GM18868 (cell line): Measurements from ENCODE around the gene RASAL2.

Experiments used
- ATAC-seq: cut with Tn5 transposase; IDR thresholded peaks from one replicate; pipeline ENCODE4 v1.9.1; 2021; ENCODE audit warnings: mild to moderate bottlenecking, moderate library complexity; ENCODE audit not compliant: unreplicated experiment

Gene RASAL2

DNA sequence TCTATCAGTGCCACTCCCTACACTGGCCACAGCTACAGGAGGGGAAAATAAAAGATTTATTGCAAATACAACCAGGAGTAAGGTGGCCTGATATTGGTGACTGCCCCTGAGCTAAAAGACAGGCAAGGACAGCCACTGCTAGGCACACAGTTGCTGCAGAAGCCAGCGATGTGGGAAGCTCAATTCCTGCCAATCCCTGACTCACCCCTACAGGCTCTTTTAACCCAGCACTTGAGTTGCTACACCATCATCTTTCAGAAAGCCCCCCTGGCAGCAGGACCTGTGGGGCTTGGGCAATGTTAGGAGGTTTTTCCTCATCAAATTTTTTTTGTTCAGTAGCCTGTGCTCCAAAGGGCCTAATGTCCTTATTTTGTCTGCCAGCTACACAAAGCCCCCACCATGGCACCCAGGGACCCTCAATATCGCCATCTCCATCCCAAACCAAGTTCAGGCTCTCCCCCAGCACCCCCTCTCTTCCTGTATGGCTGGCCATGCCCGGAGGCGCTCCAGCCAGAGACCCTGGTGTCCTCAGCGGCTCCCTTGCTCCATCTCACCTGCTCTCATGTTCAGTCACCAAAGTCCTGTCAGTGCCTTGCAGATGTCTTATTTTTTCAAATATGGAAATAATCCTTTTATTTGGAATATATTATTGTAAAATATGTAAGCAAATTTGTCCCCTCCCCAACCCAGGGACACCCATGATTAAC lies 389.5 kb downstream of the RASAL2 start:
- no peak for ATAC-seq

DNA sequence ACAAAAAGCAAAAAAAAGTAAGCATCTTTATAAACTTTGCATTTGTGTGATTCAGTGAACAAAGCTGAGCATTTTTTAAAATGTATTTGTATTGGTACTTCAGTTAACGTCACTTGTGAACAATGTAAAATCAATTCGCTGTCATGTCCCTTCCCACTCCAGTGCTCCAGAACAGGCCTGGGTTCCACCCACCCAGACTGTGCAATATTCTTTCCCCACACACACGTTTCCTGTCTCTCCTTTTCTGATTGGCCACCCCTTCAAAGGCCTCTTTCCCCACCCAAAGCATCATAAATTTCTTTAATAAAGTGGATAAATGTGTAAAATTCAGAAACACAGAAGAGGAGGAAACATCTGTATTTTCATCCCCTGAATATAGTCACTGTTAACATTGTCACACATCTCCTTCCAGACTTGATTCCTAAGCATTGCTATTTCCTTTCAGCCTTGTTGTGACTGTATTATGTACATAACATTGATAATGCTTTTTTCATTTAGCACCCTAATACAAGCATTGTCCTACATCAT lies 390.9 kb downstream of the RASAL2 start:
- ATAC-seq: no peak

DNA sequence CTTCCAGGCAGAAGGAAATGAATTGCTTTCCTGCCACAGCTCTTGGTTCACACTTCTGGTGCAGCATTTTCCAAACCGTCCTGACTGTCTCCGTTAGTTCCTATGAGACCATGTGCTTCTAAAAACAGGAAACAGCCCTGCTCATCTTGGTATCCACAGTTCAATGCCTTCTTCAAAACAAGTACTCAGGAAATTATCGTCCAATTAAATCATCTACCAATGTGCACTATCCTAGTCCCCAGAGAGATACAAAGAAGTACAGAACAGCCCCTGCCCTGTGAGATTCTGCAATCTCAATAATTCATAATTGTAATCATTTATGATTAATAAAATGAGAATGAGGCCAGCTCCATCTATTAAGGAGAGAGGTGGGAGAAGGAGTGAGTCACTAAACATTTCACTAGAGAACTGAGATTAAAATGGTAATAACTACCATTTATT lies 391.7 kb downstream of the RASAL2 start:
- ATAC-seq: no peak

DNA sequence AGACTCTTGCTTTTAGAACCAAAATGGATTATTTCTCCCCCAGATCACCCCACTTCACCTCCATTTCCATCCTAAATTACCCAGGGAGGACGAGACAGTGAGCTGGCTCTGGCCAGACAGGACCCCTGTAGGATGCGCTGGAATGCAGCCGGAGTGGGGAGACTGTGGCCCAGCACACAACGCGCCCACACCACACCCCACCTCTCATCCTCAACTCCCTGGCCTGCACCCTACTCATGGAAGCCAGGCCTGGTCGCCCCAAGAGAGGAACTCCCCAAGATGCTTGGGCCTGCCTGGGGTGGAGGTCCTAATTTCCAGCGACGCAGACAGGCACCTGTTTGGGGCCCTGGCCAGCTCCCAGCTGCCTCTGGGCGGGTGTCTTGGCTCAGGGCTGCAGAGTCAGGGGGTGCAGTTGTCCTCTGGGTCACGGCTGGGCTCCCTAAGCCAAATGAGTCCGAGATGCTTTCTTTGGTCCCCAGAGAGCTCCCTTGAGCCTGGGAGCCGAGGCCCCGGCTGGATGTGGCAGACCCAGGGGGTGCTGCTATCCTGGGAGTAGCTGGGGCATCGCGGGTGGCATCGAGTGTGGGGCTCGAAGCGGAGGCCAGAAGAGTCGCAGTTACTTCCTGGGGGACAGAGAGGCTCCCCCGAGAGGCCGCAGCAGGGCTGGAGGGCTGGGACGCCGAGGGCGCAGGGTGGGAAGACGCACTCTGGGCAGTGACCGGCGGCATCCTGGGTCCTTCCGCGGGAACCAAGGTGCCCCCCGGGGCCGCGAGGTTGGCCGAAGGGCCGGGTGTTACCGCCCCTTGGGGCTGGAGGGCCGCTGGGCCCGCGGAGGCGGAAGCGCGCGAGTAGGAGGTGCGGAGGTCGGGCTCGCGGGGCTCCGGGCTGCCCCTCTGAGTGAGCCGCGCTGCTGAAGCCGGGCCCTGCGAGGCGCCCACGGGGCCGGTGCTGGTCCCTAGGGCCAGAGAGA lies 392.5 kb downstream of the RASAL2 start:
- no peak for ATAC-seq

DNA sequence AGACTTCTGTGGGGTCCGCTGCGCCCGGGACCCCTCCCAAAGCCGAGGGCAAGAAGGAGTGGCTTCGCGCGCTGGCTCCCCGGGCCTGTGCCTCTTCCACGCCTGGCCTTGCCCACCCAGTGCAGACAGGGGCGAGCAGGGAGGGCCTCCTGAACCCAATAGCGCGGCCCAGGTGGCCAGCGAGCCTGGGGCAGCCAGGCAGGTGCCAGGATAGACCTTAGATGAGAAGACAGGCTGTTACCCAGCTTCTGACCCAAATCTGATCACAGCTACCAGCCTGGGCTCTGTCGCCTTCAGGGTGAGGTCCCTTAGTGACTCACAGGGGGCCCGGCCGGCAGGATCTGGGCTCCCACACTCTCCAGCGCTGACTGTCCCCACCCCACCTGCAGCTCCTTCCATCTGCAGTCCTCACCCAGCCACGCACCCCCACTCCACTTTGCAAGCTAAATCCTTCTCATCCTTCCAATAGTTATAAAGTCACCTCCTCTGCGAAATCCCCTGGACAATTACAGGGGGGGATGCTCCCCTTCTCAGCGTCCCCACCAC lies 393.2 kb downstream of the RASAL2 start:
- ATAC-seq: no peak

- ATAC-seq: no peak
Measured at GRCh38 chr1:178488393-178488792, 394.5 kb downstream of the RASAL2 start.

GRCh38 chr1:178489399-178489798 lies 395.5 kb downstream of the RASAL2 start:
- ATAC-seq: no peak

GRCh38 chr1:178490136-178490535 lies 396.2 kb downstream of the RASAL2 start:
- no peak for ATAC-seq

- no peak for ATAC-seq
Measured at GRCh38 chr1:178490967-178491366, 397.1 kb downstream of the RASAL2 start.

- ATAC-seq: no peak
Measured at GRCh38 chr1:178491721-178492120, 397.8 kb downstream of the RASAL2 start.

DNA sequence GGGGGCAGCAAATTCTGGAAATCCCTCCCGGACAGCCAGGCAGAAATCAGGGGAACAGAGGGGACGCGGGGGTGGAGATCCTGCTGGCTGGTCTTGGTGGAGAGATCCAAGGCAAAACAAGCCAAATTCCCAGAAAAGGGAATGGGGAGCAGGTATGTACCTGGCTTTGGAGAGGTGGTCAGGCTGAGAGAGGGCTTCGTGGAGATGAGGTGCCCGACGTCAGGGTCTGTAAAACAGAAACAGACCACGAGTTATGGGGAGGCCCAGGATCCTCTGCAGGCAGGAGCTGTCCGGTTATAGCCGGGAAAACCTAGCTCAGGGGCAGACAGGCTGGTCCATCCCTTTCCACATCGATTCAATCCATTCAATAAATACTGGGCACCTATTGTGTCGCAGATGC lies 398.4 kb downstream of the RASAL2 start:
- ATAC-seq: no peak

DNA sequence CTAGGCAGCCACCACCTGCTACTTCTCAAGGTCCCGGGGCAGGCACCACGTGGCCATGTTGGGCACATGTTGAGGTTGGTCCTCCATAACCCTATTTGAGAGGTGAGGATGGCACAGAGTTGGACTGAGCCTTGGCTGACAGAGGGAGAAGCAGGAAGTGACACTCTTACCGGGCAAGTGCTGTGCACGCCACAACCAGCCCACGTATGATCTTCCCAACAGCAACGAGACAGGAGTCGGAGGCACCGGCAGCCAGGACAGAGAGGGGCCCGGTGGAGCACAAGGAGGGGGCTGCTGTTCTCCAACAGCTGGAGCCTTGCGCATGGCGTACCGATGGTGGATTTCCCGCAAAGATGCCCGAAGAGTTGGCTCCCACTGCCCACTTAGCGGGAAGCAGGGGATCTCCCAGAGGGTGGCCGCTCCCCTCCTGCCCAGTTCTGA lies 399.4 kb downstream of the RASAL2 start:
- no peak for ATAC-seq

GRCh38 chr1:178494569-178494971 lies 400.7 kb downstream of the RASAL2 start:
- no peak for ATAC-seq

- ATAC-seq: no peak
Measured at GRCh38 chr1:178495158-178495557, 401.3 kb downstream of the RASAL2 start.

DNA sequence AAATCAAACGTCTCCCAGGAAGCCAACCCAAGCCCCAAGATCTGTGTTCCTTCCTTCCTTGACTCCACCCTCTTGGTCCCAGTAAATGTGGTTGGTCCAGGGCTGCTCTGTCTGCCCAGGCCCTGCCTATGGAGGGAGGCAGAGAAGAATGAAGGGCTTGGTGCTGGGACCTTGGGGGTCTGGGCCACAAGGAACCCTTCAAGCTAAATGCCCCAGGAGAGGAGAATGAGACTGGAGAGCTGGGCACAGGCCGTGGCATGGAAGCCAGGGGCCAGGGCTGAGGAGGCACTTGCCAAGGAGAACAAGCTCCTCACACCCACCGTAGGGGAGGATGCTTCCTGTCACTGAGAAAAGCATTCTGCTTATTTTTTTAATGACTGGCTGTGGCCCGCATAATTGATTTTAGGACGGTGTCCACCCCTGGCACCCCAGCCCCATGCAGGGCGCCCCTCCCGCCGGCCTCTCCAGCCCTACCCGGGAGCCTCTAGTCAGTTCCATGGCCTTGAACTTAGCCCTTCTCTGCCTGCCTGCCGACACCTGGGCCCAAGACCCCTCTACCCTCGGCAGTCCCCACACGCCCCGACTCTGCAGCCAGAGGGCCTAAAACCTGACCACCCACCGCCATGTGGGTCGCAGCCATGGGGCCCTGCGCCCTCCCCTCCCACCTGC lies 402.0 kb downstream of the RASAL2 start:
- ATAC-seq: no peak

GRCh38 chr1:178496410-178497135 lies 402.7 kb downstream of the RASAL2 start, which contains the start of gene CLEC20A:
CLEC20A (minus strand) TSS chr1:178496964; CDS start chr1:178496939, 25 bp downstream.
- no peak for ATAC-seq

DNA sequence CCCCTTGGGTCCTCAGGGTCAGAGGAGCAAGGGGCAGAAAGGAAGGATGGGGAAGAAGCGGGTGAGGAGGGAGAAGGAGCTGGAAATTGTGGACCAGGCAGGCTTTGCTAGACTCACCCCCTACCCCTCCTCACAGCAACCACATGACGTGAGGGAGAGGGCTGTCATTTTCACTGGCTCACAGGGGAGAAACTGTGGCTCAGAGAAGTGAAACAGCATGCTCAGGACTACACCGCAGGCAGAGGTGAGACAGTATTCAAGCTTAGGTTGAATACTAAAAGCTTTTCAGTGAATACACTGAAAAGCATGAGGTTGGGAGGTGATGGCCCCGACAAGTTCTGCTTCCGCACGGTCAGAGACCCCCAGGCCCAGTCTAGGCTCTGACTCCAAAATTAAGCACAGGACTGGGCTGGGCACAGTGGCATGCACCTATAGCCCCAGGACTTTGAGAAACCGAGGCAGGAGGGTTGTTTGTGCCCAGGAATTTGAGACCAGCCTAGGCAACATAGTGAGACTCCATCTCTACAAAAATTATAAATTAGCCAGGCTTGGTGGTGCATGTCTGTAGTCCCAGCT lies 404.1 kb downstream of the RASAL2 start:
- no peak for ATAC-seq

DNA sequence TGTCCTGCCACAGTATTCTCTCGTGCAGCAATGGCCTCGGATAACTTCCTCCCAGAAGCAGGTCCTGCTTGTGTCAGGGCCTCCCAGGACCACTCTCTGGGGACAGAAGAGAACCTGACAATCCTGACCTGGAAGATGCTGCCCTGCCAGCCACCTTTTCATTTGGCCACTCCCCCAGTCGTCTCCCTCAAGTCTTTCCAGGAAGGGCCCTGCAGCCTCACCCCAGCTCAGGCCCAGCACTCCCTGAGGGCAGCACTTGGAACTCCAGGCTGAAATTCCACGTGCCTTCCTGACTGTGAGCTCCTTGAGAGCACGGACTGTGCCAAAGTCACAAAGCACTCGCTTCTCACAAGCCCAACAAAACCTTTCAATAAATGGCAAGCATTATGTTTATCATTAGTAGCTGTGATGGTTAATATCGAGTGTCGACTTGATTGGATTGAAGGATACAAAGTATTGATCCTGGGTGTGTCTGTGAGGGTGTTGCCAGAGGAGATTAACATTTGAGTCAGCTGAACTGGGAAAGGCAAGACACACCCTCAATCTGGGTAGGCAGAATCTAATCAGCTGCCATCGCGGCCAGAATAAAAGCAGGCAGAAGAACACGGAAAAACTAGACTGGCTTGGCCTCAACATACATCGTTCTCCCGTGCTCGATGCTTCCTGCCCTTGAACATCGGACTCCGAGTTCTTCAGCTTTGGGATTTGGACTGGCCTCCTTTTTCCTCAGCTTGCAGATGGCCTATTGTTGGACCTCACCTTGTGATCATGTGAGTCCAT lies 405.2 kb downstream of the RASAL2 start:
- no peak for ATAC-seq
